HFFc6 (cell line): ENCODE results near the gene ARHGAP9. TPM values are rescaled to one million over a fixed set of nuclear protein-coding genes. Genes with fewer than 3 reads are reported as not detected.
A peak's percentile ranks its signal among the peaks of the same experiment; 100 is the strongest.

ENCODE experiments used
- DNase-seq: peaks from one replicate; pipeline ENCODE4 v3.0.0-alpha.2; 2018
- H3K27ac Mint-ChIP-seq: 2 replicates; pipeline ENCODE4 v1.8.0; 2020; ENCODE audit warnings: mild to moderate bottlenecking, mixed read lengths
- H3K27me3 Mint-ChIP-seq: 2 replicates; pipeline ENCODE4 v1.8.0; 2021; ENCODE audit warnings: mild to moderate bottlenecking, moderate library complexity, mixed read lengths; ENCODE audit not compliant: insufficient read depth
- H3K36me3 Mint-ChIP-seq: 2 replicates; pipeline ENCODE4 v1.8.0; 2021; ENCODE audit warnings: low read depth, mixed read lengths
- H3K4me1 Mint-ChIP-seq: 2 replicates; pipeline ENCODE4 v1.8.0; 2020; ENCODE audit warnings: low read depth, mixed read lengths
- H3K4me3 Mint-ChIP-seq: 2 replicates; pipeline ENCODE4 v1.8.0; 2020; ENCODE audit warnings: mild to moderate bottlenecking, moderate library complexity, mixed read lengths
- H3K9me3 Mint-ChIP-seq: 2 replicates; pipeline ENCODE4 v1.8.0; 2020; ENCODE audit warnings: mild to moderate bottlenecking, mixed read lengths
- total RNA-seq, 6 experiments: library from RNA; stranded (reverse); fragmentation: NEBNext Ultra II Directional; extraction: Animal tissue kit (Norgen Biotek cat#: 25700); gene quantifications; 2 replicates in 1 of 6; 3 replicates in 5 of 6; pipeline ENCODE4 v1.2.3, GENCODE V29; 2021
- TF ChIP-seq, protein P1 (sequence below): fragments of 200-600 bp; sonication (generic); IDR thresholded peaks from 2 replicates; pipeline ENCODE4 v1.5.0; 2021; ENCODE audit warnings: antibody characterized with exemption, mild to moderate bottlenecking

ARHGAP9 gene
- total RNA-seq, 6 experiments from 2014 or later, result 0.11 to 0.85 (median 0.21) TPM; not detected in 1

DNA sequence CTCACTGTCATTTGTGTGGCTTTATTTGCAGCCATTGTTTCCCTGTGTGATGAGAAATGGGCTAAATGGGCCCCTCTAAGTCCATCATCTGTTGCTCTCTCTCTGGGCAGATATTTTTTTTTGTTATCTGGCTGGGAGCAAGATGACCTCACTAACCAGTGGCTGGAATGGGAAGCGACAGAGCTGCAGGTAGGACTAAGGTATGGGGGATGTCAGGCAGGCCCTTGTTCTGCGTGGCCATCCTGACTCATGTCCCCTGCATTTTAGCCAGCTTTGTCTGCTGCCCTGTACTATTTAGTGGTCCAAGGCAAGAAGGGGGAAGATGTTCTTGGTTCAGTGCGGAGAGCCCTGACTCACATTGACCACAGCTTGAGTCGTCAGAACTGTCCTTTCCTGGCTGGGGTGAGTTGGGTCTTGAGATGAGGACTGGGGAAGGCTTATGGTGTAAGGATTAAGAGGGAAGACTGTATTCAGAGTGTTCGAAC lies 9.5 kb upstream of the ARHGAP9 start:
- peak; percentile 37 for DNase-seq
- H3K27me3 Mint-ChIP-seq, result peaks cover 2% of the 10 kb centered on the region; the same call in 1 of the 2 replicates
- H3K9me3 Mint-ChIP-seq, result no peaks in the 10 kb centered on the region
- H3K4me3 Mint-ChIP-seq, result peak overlapping the region; percentile 97
- H3K4me1 Mint-ChIP-seq, result peaks cover 18% of the 10 kb centered on the region
- H3K27ac Mint-ChIP-seq, result peak overlapping the region; percentile 85
- TF ChIP-seq, protein P1, sequence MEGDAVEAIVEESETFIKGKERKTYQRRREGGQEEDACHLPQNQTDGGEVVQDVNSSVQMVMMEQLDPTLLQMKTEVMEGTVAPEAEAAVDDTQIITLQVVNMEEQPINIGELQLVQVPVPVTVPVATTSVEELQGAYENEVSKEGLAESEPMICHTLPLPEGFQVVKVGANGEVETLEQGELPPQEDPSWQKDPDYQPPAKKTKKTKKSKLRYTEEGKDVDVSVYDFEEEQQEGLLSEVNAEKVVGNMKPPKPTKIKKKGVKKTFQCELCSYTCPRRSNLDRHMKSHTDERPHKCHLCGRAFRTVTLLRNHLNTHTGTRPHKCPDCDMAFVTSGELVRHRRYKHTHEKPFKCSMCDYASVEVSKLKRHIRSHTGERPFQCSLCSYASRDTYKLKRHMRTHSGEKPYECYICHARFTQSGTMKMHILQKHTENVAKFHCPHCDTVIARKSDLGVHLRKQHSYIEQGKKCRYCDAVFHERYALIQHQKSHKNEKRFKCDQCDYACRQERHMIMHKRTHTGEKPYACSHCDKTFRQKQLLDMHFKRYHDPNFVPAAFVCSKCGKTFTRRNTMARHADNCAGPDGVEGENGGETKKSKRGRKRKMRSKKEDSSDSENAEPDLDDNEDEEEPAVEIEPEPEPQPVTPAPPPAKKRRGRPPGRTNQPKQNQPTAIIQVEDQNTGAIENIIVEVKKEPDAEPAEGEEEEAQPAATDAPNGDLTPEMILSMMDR, result no peak
- peaks cover 33% of the 10 kb centered on the region for H3K36me3 Mint-ChIP-seq

DNA sequence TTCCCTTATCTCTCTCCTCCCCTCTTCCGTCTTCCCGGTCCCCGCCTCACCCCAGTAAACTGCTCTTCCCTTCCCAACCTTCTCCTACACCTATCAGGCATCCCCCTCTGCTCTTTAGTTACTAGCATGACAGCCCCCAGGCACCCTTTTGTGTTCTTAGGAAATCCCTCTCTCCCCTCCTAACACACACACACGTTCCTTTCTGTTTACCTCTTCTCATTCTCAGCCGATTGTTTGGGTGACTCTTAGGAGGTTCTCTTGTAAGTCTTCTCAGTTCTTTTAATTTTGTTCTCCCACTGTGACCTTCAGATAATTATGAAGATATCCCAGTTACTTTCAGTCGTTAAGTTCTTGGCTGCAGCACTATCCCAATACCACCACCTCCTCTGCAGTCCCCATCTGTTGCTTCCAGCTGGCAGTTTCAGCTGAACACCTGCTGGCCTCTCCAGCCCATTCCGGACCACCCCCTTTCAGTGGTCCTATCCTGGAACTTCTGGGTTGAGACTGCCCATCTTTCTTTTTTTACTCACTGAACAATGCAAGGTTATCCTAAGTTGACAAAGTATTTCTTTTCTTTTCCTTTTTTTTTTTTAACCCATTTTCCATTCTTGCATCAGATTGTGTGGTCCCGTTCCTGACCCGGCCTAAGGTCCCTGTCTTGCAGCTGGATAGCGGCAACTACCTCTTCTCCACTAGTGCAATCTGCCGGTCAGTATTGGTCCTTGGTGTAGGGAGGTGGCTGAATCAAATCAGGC lies 8.9 kb upstream of the ARHGAP9 start:
- H3K9me3 Mint-ChIP-seq, result no peaks in the 10 kb centered on the region
- H3K27me3 Mint-ChIP-seq, result peaks cover 2% of the 10 kb centered on the region; the same call in 1 of the 2 replicates
- peaks cover 33% of the 10 kb centered on the region for H3K36me3 Mint-ChIP-seq
- H3K4me1 Mint-ChIP-seq, result peaks cover 20% of the 10 kb centered on the region
- H3K27ac Mint-ChIP-seq, result peak overlapping the region; percentile 85
- TF ChIP-seq, protein P1, result no peak
- H3K4me3 Mint-ChIP-seq, result peak overlapping the region; percentile 97
- DNase-seq, result no peak

DNA sequence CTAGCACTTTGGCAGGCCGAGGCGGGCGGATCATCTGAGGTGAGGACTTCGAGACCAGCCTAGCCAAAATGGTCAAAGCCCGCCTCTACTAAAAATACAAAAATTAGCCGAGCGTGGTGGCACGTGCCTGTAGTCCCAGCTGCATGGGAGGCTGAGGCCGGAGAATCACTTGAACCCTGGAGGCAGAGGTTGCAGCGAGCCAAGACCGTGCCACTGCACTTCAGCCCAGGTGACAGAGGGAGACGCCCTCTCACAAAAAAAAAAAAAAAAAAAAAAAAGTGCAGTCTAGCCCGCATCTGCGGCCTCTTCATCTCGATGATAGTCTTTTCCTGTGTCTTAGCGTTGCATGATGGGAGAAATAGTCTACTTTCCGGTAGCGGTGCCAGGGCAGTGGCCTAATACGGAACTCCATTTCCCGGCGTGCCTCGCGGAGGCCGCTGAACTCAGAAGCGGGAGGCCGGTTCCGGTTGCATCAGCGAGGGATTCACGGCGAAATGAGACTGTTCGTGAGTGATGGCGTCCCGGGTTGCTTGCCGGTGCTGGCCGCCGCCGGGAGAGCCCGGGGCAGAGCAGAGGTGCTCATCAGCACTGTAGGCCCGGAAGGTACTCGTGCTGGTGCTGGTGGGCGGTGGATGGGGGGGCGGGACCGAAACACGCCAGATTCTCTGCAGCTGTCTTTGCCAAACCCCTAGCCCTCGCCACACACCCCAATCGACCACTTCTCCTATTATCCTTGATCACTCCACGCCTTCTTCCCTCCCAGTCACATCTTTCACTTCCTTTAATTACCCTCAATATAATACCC lies 8.1 kb upstream of the ARHGAP9 start, which contains the start of gene MARS1:
TSS of gene MARS1 (plus strand) at position 472 of the 805 bp plus-strand sequence. CDS start at position 495, 23 bp downstream.
- peaks cover 2% of the 10 kb centered on the region; the same call in 1 of the 2 replicates for H3K27me3 Mint-ChIP-seq
- no peaks in the 10 kb centered on the region for H3K9me3 Mint-ChIP-seq
- peaks cover 31% of the 10 kb centered on the region for H3K36me3 Mint-ChIP-seq
- peak within 1 kb of the TSS; percentile 85 for H3K27ac Mint-ChIP-seq
- peak; percentile 94 for DNase-seq
- H3K4me3 Mint-ChIP-seq, result peak within 1 kb of the TSS; percentile 97
- H3K4me1 Mint-ChIP-seq, result peaks cover 28% of the 10 kb centered on the region
- TF ChIP-seq, protein P1, result no peak

DNA sequence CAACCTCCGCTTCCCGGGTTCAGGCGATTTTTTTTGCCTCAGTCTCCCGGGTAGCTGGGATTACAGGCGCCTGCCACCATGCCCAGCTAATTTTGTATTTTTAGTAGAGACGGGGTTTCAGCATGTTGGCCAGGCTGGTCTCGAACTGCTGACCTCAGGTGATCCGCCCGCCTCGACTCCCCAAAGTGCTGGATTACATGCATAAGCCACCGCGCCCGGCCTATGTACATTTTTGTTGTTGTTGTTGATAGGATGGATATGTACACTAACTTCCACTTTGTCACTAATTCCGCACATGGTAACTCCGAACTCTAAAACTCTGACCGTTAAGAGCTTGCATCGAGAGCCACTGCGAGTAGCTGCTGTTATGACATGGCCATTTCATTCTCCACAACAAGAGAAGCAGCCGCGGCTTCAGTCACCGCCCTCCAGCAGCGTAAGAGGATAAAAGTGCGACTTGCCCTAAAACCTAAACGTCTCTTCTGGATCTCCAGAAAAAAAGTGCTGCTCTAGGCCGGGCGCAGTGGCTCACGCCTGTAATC lies 7.5 kb upstream of the ARHGAP9 start:
- Mint-ChIP-seq H3K9me3 (no peaks in the 10 kb centered on the region), H3K27ac (no peak overlapping the region), H3K4me3 (peak overlapping the region; percentile 97), H3K27me3 (peaks cover 2% of the 10 kb centered on the region; the same call in 1 of the 2 replicates), H3K4me1 (peaks cover 28% of the 10 kb centered on the region), H3K36me3 (peaks cover 26% of the 10 kb centered on the region)
- no peak for DNase-seq
- TF ChIP-seq, protein P1, result no peak

DNA sequence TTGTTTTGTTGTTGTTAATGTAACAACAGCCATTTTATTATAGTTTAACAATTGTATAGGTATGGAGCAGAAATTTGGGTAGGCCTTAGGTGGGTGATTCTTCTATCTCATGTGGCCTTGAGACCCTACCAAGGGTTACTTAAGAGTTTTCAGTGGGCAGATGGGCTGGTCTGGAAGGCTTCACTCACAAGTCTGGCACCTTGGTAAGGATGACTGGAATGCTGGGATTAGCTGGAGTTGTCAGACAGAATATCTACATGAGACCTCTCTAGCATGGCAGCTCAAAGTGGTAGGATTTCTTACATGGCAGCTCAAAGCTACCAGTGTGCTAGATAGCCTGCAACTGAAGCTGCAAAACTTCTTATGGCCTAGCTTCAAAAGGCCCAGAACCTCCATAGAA lies 6.0 kb upstream of the ARHGAP9 start:
- Mint-ChIP-seq H3K4me1 (peaks cover 21% of the 10 kb centered on the region), H3K4me3 (no peak overlapping the region), H3K36me3 (peaks cover 19% of the 10 kb centered on the region), H3K27ac (no peak overlapping the region), H3K27me3 (peaks cover 7% of the 10 kb centered on the region), H3K9me3 (no peaks in the 10 kb centered on the region)
- no peak for DNase-seq
- TF ChIP-seq, protein P1, result no peak
